HG02840 (cell line): ENCODE measurements around the gene HS3ST4.

ENCODE experiments used
- ATAC-seq: cut with Tn5 transposase; IDR thresholded peaks from one replicate; pipeline ENCODE4 v1.9.1; 2021; ENCODE audit warnings: mild to moderate bottlenecking, moderate library complexity, moderate number of reproducible peaks; ENCODE audit not compliant: unreplicated experiment, low FRiP score

Gene HS3ST4

DNA sequence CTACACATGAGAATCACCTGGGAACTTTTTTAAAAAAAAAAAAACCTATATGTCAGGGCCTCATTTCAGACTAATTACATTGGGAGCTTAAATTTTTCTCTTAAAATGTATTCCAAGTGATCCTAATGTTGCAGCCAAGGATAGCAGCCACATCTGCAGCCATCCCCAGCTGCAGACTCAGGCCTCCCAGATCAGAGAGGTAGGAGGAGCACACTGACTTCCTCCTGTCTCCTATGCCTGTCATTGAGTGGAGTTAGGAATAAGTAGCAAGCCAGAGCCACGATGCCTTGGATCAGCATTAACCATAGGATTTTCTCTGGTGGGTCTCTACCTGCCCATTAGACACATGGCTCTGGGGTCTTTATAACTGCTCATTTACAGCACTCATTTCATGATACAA is 463.5 kb downstream of the HS3ST4 start:
- no peak for ATAC-seq

GRCh38 chr16:26157319-26157718 is 465.6 kb downstream of the HS3ST4 start:
- ATAC-seq, result no peak

- no peak for ATAC-seq
Observed at GRCh38 chr16:26158142-26158759, 466.5 kb downstream of the HS3ST4 start.

GRCh38 chr16:26161461-26162180 is 469.9 kb downstream of the HS3ST4 start:
- no peak for ATAC-seq

GRCh38 chr16:26169473-26169872 is 477.7 kb downstream of the HS3ST4 start:
- no peak for ATAC-seq

- no peak for ATAC-seq
Observed at GRCh38 chr16:26175944-26176343, 484.2 kb downstream of the HS3ST4 start.

DNA sequence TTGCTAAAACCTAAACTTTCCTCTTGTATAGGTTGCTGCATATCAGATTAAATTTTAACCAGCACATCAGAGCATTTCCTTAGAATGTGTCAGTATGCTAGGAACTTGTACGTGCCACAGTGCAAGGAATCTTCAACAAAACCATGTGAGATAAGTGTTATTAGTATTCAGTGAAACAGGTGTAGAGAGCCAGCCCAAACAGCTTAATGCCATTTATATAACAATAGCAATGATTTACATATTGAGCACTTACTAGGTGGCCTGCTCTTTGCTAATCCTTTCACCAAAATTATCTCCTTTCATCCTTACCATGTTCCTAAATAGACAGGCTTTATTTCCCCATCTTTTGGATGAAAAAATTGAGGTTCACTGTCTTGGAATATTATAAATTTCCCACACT is 485.7 kb downstream of the HS3ST4 start:
- ATAC-seq, result no peak

- ATAC-seq, result no peak
Observed at GRCh38 chr16:26178298-26178697, 486.5 kb downstream of the HS3ST4 start.

GRCh38 chr16:26186091-26186615 is 494.4 kb downstream of the HS3ST4 start:
- ATAC-seq, result no peak
